Transverse colon (tissue), 4 donors: Measurements from ENCODE around the gene ARHGEF16. TPM values are rescaled to one million over a fixed set of nuclear protein-coding genes. Genes with fewer than 3 reads are reported as not detected.
A peak's percentile ranks its signal among the peaks of the same experiment; 100 is the strongest.

Experiments
- DNase-seq: peaks from one replicate; pipeline ENCODE4 v3.0.0-alpha.2; 2019
- H3K27ac ChIP-seq, 4 donors: fragments of 200-600 bp; sonication (generic); 2 replicates each; pipeline ENCODE4 v1.5.1; 2016 to 2018; ENCODE audit warnings: inconsistent platforms in 4 of 4
- H3K27me3 ChIP-seq: fragments of 200-600 bp; sonication (generic); 2 replicates; pipeline ENCODE4 v1.5.1; 2017; ENCODE audit warnings: inconsistent platforms
- H3K36me3 ChIP-seq, 4 donors: fragments of 200-600 bp; sonication (generic); 2 replicates each; pipeline ENCODE4 v1.5.1; 2017 to 2019; ENCODE audit warnings: inconsistent platforms in 4 of 4
- H3K4me1 ChIP-seq, 4 donors: fragments of 200-600 bp; sonication (generic); 2 replicates each; pipeline ENCODE4 v1.5.1; 2017 to 2020; ENCODE audit warnings: inconsistent platforms in 4 of 4
- H3K4me3 ChIP-seq, 4 donors: fragments of 200-600 bp; sonication (generic); 1 replicate in 1 of 4; 2 replicates in 3 of 4; pipeline versions ENCODE4 v1.5.1 to v1.6.1; 2017 to 2019; ENCODE audit warnings: inconsistent platforms in 4 of 4
- H3K9me3 ChIP-seq, 2 donors: fragments of 200-600 bp; sonication (generic); 2 replicates each; pipeline ENCODE4 v1.5.1; 2017 to 2019; ENCODE audit warnings: inconsistent platforms in 2 of 2
- CTCF ChIP-seq, 5 experiments: fragments of 200-600 bp in 3 of 5; fragments of 450-650 bp in 2 of 5; sonication (generic) in 3 of 5; IDR thresholded peaks; 1 replicate in 2 of 5; 2 replicates in 3 of 5; pipeline ENCODE4 v1.5.1; 2016 to 2017; ENCODE audit warnings: antibody characterized with exemption in 5 of 5, inconsistent platforms in 3 of 5, mild to moderate bottlenecking in 2 of 5, moderate library complexity in 1 of 5
- EP300 ChIP-seq: sonication (generic); formaldehyde crosslinking; IDR thresholded peaks from one replicate; pipeline ENCODE4 v1.6.1; 2017; ENCODE audit warnings: antibody characterized with exemption, low read depth
- POLR2A ChIP-seq: fragments of 450-650 bp; IDR thresholded peaks from one replicate; pipeline ENCODE4 v1.6.1; 2016; ENCODE audit warnings: antibody characterized with exemption, mild to moderate bottlenecking, moderate library complexity
- POLR2AphosphoS5 ChIP-seq, 3 donors: sonication (generic); formaldehyde crosslinking; IDR thresholded peaks; one replicate each; pipeline ENCODE4 v1.6.1; 2016; ENCODE audit warnings: antibody characterized with exemption in 3 of 3
- WGBS, 2 donors: methylation state at CpG; one replicate each; pipeline ENCODE4 v1.1.5; 2018; ENCODE audit warnings: low coverage in 1 of 2; 5-methylcytosine and 5-hydroxymethylcytosine counted together
- in situ Hi-C, 4 donors: fragments of 200-750 bp; cut with MboI; loops; one replicate each; pipeline versions ENCODE4 v1.15.0 to v1.15.1; 2017; ENCODE audit warnings: low sequenced_read_pairs in 3 of 4, low pct_ligation_motif_present in 1 of 4, low pct_unique_long_range_greater_than_20kb in 1 of 4
- intact Hi-C: fragments of 100-400 bp; cut with DNase I; formaldehyde crosslinking; loops from one replicate; pipeline ENCODE4 v1.15.1; 2023; ENCODE audit warnings: low total_unique reads
- total RNA-seq, 4 donors: library from RNA; depleted of rRNA; stranded (reverse); fragments of >200 nt; gene quantifications; one replicate each; pipeline ENCODE4 v1.1.0, GENCODE V29; 2016

The ARHGEF16 gene
- total RNA-seq, 4 donors from 2014 or later, result 104 to 240 (median 145) TPM

GRCh38 chr1:3450983-3451382 is 3.5 kb upstream of the ARHGEF16 start:
- no peak overlapping the region for H3K27ac ChIP-seq
- no peak for DNase-seq
- peaks cover 10 to 28% (median 24%) of the 10 kb centered on the region in 4 donors for H3K4me1 ChIP-seq
- H3K4me3 ChIP-seq, result no peak overlapping the region
- no peaks in the 10 kb centered on the region for H3K36me3 ChIP-seq
- H3K9me3 ChIP-seq, result peaks cover 0 to 3% of the 10 kb centered on the region in 2 donors
- in situ Hi-C loops, result loop anchor here in 1 of 4 donors (5.0 kb wide), 1 partner anchor 36 kb away; no protein-coding TSS in a partner anchor
- intact Hi-C loops, result no loop called here
- peaks cover 38% of the 10 kb centered on the region for H3K27me3 ChIP-seq
- 67 to 73% methylated on average over 2 to 12 of the region's 12 CpGs for WGBS, 2 donors
- TF ChIP-seq CTCF (IDR thresholded peaks at IDR 0.05) (no peak), EP300 (no peak), POLR2AphosphoS5 (IDR thresholded peaks at IDR 0.05) (no peak), POLR2A (no peak)

- 62 to 80% methylated on average over 1 to 21 of the region's 23 CpGs for WGBS, 2 donors
- Histone ChIP-seq H3K4me3 (no peak overlapping the region), H3K27ac (no peak overlapping the region), H3K9me3 (peaks cover 0 to 3% of the 10 kb centered on the region in 2 donors), H3K36me3 (no peaks in the 10 kb centered on the region), H3K27me3 (peaks cover 38% of the 10 kb centered on the region), H3K4me1 (peaks cover 11 to 39% (median 36%) of the 10 kb centered on the region in 4 donors)
- DNase-seq, result no peak
- in situ Hi-C loops, result loop anchor here in 1 of 4 donors (5.0 kb wide), 1 partner anchor 35 kb away; no protein-coding TSS in a partner anchor
- intact Hi-C loops, result no loop called here
- no peak for TF ChIP-seq EP300
- TF ChIP-seq POLR2A, result no peak
- no peak for TF ChIP-seq POLR2AphosphoS5 (IDR thresholded peaks at IDR 0.05)
- TF ChIP-seq CTCF (IDR thresholded peaks at IDR 0.05), result no peak
These were observed 2.2 kb upstream of the ARHGEF16 start for GRCh38 chr1:3451994-3452865.

DNA sequence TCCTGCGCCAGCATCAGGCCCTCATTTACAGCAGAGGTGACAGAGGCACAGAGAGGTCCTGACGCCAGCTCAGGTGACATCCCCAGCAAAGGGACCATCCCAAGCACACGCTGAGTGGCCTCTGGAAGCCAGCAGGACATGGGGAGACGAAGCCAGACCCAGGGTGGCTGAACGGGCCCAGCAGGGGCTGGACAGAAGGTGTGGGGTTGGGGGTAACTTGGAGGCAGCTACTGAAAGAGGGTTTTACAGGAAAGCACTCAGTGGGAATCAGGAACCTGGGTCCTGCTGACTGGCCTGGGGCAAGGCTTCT is 1.6 kb upstream of the ARHGEF16 start:
- H3K4me3 ChIP-seq, result no peak overlapping the region
- whole genome bisulfite sequencing, 2 donors, result 45 to 82% methylated on average over 2 to 5 of the region's 5 CpGs
- H3K27me3 ChIP-seq, result peaks cover 38% of the 10 kb centered on the region
- in situ Hi-C loops, result loop anchor here in 1 of 4 donors (5.0 kb wide), 1 partner anchor 34 kb away; no protein-coding TSS in a partner anchor
- intact Hi-C loops, result no loop called here
- peaks cover 0 to 2% of the 10 kb centered on the region in 2 donors for H3K9me3 ChIP-seq
- DNase-seq, result no peak
- no peak overlapping the region for H3K27ac ChIP-seq
- no peaks in the 10 kb centered on the region for H3K36me3 ChIP-seq
- H3K4me1 ChIP-seq, result peaks cover 17 to 45% (median 42%) of the 10 kb centered on the region in 4 donors
- TF ChIP-seq EP300 (no peak), CTCF (IDR thresholded peaks at IDR 0.05) (no peak), POLR2AphosphoS5 (IDR thresholded peaks at IDR 0.05) (no peak), POLR2A (no peak)

DNA sequence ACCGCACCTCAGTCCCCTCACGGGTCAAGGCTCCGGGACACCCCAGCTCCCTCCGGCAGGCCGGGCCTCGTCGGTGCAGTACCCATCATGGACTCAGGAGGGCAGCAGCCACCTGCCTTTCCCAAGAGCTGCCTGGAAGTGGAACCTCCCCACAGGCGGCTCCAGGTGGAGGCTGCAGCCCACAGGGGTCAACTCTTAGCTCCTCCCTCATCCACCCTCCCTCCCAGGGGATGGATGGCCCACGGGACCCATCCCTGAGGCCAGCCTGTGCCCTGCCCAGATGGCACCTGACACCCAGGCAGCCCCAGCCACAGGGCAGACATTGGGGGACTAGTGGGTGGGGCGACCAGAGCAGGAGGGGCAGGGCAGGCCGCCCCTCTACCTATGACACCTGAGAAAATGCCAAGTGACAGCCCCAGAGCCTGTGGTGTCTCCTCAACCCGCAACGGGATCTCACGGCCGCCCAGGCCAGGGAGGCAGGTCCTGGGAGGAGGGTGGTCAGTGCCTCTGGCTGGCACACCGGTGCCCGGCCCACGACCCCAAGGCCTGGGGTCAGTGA is 1.2 kb upstream of the ARHGEF16 start:
- no peak overlapping the region for H3K4me3 ChIP-seq
- H3K4me1 ChIP-seq, result peaks cover 19 to 50% (median 46%) of the 10 kb centered on the region in 4 donors
- peak; percentile 86 for DNase-seq
- H3K27ac ChIP-seq, result peak overlapping the region in 3 of 4 donors; percentile 92 to 93 (median 92)
- no peak for TF ChIP-seq POLR2AphosphoS5 (IDR thresholded peaks at IDR 0.05)
- TF ChIP-seq POLR2A, result no peak
- TF ChIP-seq EP300, result no peak
- peak; percentile 87 to 96 (median 95) for TF ChIP-seq CTCF (IDR thresholded peaks at IDR 0.05)
- no peaks in the 10 kb centered on the region for H3K36me3 ChIP-seq
- no peaks in the 10 kb centered on the region for H3K9me3 ChIP-seq
- in situ Hi-C loops, result loop anchor here in 1 of 4 donors (5.0 kb wide), 1 partner anchor 34 kb away; no protein-coding TSS in a partner anchor
- 22% methylated on average over 17 of the region's 18 CpGs; no CpG with 5 or more reads in 1 of the 2 donors for WGBS, 2 donors
- intact Hi-C loops, result no loop called here
- peaks cover 38% of the 10 kb centered on the region for H3K27me3 ChIP-seq
